Fibroblast of mammary gland (primary cell): ENCODE data around the gene RARG.

Experiments used
- DNase-seq: peaks from one replicate; pipeline ENCODE4 v3.0.0-alpha.2; 2010; ENCODE audit warnings: low read depth
- H3K4me3 ChIP-seq: 2 replicates; pipeline ENCODE4 v1.5.1; 2011; ENCODE audit warnings: low read depth, mild to moderate bottlenecking, low read length, moderate library complexity; ENCODE audit not compliant: control insufficient read depth
- CTCF ChIP-seq: conservative IDR thresholded peaks from 2 replicates; pipeline ENCODE4 v1.5.1; 2011; ENCODE audit warnings: low read depth, low read length, inconsistent platforms; ENCODE audit not compliant: control insufficient read depth, insufficient read depth

RARG gene

GRCh38 chr12:53176750-53177149 is 55.3 kb downstream of the RARG start:
- no peak overlapping the region for H3K4me3 ChIP-seq
- no peak for DNase-seq
- no peak for TF ChIP-seq CTCF

- TF ChIP-seq CTCF, result peak; percentile 28
- DNase-seq, result peak; percentile 59
- H3K4me3 ChIP-seq, result no peak overlapping the region
Measured at GRCh38 chr12:53174881-53175491, 57.0 kb downstream of the RARG start.

GRCh38 chr12:53173085-53173715 is 58.8 kb downstream of the RARG start:
- no peak for DNase-seq
- TF ChIP-seq CTCF, result no peak
- no peak overlapping the region for H3K4me3 ChIP-seq

- peak; percentile 72 for DNase-seq
- no peak overlapping the region for H3K4me3 ChIP-seq
- TF ChIP-seq CTCF, result no peak
Measured at GRCh38 chr12:53172352-53172751, 59.7 kb downstream of the RARG start.

GRCh38 chr12:53171725-53172329 is 60.2 kb downstream of the RARG start:
- TF ChIP-seq CTCF, result no peak
- no peak overlapping the region for H3K4me3 ChIP-seq
- peak; percentile 25 for DNase-seq

- no peak for TF ChIP-seq CTCF
- DNase-seq, result no peak
- H3K4me3 ChIP-seq, result no peak overlapping the region
Measured at GRCh38 chr12:53170876-53171724, 60.9 kb downstream of the RARG start.
